ACC112 (cell line): ENCODE measurements around the gene BICDL2.

Experiments
- H2AFZ ChIP-seq: fragments of 200-600 bp; sonication (generic); one replicate; pipeline ENCODE4 v1.6.0; 2017; ENCODE audit warnings: antibody characterized with exemption, low read length; ENCODE audit not compliant: unreplicated experiment
- H3K27ac ChIP-seq: fragments of 200-600 bp; sonication (generic); 2 replicates; pipeline ENCODE4 v1.5.1; 2014; ENCODE audit warnings: low read depth, mild to moderate bottlenecking, antibody characterized with exemption, low read length, moderate library complexity
- H3K27me3 ChIP-seq: fragments of 200-600 bp; sonication (generic); 2 replicates; pipeline ENCODE4 v1.6.1; 2014; ENCODE audit warnings: mild to moderate bottlenecking, antibody characterized with exemption, low read length, moderate library complexity, mixed read lengths; ENCODE audit not compliant: insufficient read depth
- H3K36me3 ChIP-seq: fragments of 200-600 bp; sonication (generic); 2 replicates; pipeline ENCODE4 v1.6.1; 2016; ENCODE audit warnings: mild to moderate bottlenecking, antibody characterized with exemption, low read length, moderate library complexity, mixed read lengths; ENCODE audit not compliant: insufficient read depth
- H3K4me1 ChIP-seq: fragments of 200-600 bp; sonication (generic); one replicate; pipeline ENCODE4 v1.6.1; 2016; ENCODE audit warnings: low read length, mixed read lengths; ENCODE audit not compliant: insufficient read depth, unreplicated experiment, control insufficient read depth
- H3K4me3 ChIP-seq: fragments of 200-600 bp; sonication (generic); 2 replicates; pipeline ENCODE4 v1.5.1; 2014; ENCODE audit warnings: mild to moderate bottlenecking, low read depth, low read length
- H3K79me2 ChIP-seq: fragments of 200-600 bp; sonication (generic); one replicate; pipeline ENCODE4 v1.6.0; 2016; ENCODE audit warnings: low read length; ENCODE audit not compliant: control insufficient read depth, unreplicated experiment, insufficient read depth

The BICDL2 gene

GRCh38 chr16:2981177-2981898 is 55.4 kb downstream of the BICDL2 start:
- Histone ChIP-seq H3K79me2 (peaks cover 7% of the 10 kb centered on the region), H3K36me3 (no peaks in the 10 kb centered on the region), H3K4me3 (peak overlapping the region; percentile 94), H3K27ac (no peak overlapping the region), H3K27me3 (no peaks in the 10 kb centered on the region), H3K4me1 (peaks cover 7% of the 10 kb centered on the region), H2AFZ (no peak overlapping the region)

DNA sequence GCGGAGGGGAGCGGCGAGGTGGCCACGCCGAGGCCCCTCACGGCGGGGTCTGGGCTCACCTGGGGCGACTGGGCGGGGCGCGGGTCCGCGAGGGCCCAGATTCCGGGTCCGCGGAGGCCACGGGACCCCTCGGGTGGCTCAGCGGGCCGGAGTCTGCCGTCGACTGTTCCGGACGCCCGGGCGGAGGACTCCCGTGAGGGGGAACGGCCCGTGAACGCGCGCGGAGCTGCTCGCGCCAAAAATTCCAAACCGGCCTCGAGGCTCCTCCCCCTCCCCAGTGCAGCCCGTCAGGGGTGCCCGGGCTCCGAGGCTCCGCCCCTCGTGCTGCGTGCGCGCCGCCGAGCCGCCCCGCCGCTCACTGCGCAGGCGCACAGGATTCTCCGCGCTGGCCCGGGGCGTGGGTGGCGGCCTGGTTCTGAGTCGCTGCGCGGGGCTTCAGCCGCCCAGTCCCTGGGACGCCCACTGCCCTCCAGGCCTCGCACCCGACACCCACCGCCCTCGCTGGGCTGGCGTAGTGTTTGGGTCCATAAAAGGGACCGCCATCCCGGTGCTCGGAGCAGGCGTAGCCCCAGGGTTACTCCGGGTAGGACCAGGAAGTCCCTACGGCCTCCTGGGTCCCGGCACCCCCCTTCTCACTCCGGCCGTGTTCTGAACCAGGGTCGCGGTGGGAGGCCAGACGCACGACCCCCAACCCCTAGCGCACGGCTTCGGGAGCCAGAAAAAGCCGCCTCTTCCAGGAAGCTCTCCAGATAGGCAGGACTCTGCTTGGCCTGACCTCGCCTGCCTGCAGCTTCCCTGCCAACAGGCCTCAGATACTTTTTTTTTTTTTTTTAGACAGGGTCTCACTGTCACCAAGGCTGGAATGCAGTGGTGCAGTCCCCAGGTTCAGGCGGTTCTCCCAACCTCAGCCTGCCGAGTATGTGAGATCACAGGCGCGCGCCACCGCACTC is 56.2 kb downstream of the BICDL2 start, which contains the start of gene PKMYT1:
TSS of gene PKMYT1 (minus strand) at position 220 of the 950 bp plus-strand sequence. CDS start 789 bp downstream, outside the sequence.
- H3K36me3 ChIP-seq = no peaks in the 10 kb centered on the region
- H2AFZ ChIP-seq = peak within 1 kb of the TSS; percentile 77
- H3K4me3 ChIP-seq = peak within 1 kb of the TSS; percentile 94
- H3K27me3 ChIP-seq = no peaks in the 10 kb centered on the region
- H3K79me2 ChIP-seq = peaks cover 7% of the 10 kb centered on the region
- peak within 1 kb of the TSS; percentile 46; the same call in 1 of the 2 replicates for H3K27ac ChIP-seq
- peaks cover 7% of the 10 kb centered on the region for H3K4me1 ChIP-seq

- H3K27ac ChIP-seq = no peak overlapping the region
- no peaks in the 10 kb centered on the region for H3K36me3 ChIP-seq
- no peaks in the 10 kb centered on the region for H3K27me3 ChIP-seq
- H3K79me2 ChIP-seq = peaks cover 7% of the 10 kb centered on the region
- peaks cover 7% of the 10 kb centered on the region for H3K4me1 ChIP-seq
- peak overlapping the region; percentile 55 for H2AFZ ChIP-seq
- peak overlapping the region; percentile 94 for H3K4me3 ChIP-seq
Measured at GRCh38 chr16:2979669-2980226, 57.0 kb downstream of the BICDL2 start.
